Measurements from ENCODE around the gene CCDC93. TPM values are rescaled to one million over a fixed set of nuclear protein-coding genes. Genes with fewer than 3 reads are reported as not detected.

CCDC93 gene
- total and polyA plus RNA-seq, 2 experiments from 2014 or later, result 12.8 to 15.9 TPM

- peak overlapping the region; percentile 99 for H2AFZ ChIP-seq
- H3K4me2 ChIP-seq (ENCODE audit: unreplicated experiment), result peak overlapping the region; percentile 69
- WGBS, 2 experiments (ENCODE audit: low coverage in 1 of 2, low lambda C conversion rate in 2 of 2, missing lambda C conversion rate in 2 of 2), result 17 to 19% methylated on average over 6 of the region's 6 CpGs
- 0 out of 2 replicates have a peak overlapping the region, but pooled peaks have one; percentile 2 for H3K27ac ChIP-seq
- H3K27me3 ChIP-seq (replicated peaks; ENCODE audit: insufficient read depth), result no peaks in the 10 kb centered on the region
- no peak for TF ChIP-seq EZH2phosphoT487 (IDR thresholded peaks at IDR 0.05; ENCODE audit: insufficient read depth, low read depth)
- TF ChIP-seq EZH2 (IDR thresholded peaks at IDR 0.05; ENCODE audit: insufficient read depth, poor library complexity, severe bottlenecking), result no peak
- peaks cover 60% of the 10 kb centered on the region for H3K79me2 ChIP-seq (ENCODE audit: insufficient read depth)
- peak overlapping the region; percentile 85 for H3K9ac ChIP-seq
- H3K9me3 ChIP-seq (ENCODE audit: low read depth), result no peaks in the 10 kb centered on the region
- H3K36me3 ChIP-seq (ENCODE audit: low read depth), result peaks cover 10% of the 10 kb centered on the region; the same call in 1 of the 2 replicates
- no peak for DNase-seq
- H4K20me1 ChIP-seq (ENCODE audit: insufficient read depth), result peaks cover 6% of the 10 kb centered on the region; the same call in 1 of the 2 replicates
- in situ Hi-C loops (cut with MboI), result no loop called here
- H3K4me3 ChIP-seq, result peak overlapping the region; percentile 93
- peaks cover 5% of the 10 kb centered on the region; the same call in 1 of the 2 replicates for H3K4me1 ChIP-seq (ENCODE audit: insufficient read depth)
- H3F3A ChIP-seq (ENCODE audit: insufficient read depth), result 0 out of 2 replicates have a peak, but pooled peaks cover 6% of the 10 kb centered on the region
- no peaks in the 10 kb centered on the region for H3K9me2 ChIP-seq (ENCODE audit: insufficient read depth)
Observed at GRCh38 chr2:118012778-118013177, 1.1 kb downstream of the CCDC93 start.

- Histone ChIP-seq H2AFZ (no peak overlapping the region), H3K4me3 (no peak overlapping the region), H3K27ac (no peak overlapping the region), H3K27me3 (replicated peaks; ENCODE audit: insufficient read depth) (no peaks in the 10 kb centered on the region), H3K36me3 (ENCODE audit: low read depth) (peaks cover 25% of the 10 kb centered on the region), H3K4me2 (ENCODE audit: unreplicated experiment) (no peak overlapping the region), H3K79me2 (ENCODE audit: insufficient read depth) (peaks cover 65% of the 10 kb centered on the region), H3K9ac (no peak overlapping the region), H3F3A (ENCODE audit: insufficient read depth) (0 out of 2 replicates have a peak, but pooled peaks cover 6% of the 10 kb centered on the region), H4K20me1 (ENCODE audit: insufficient read depth) (peaks cover 6% of the 10 kb centered on the region; the same call in 1 of the 2 replicates), H3K9me3 (ENCODE audit: low read depth) (no peaks in the 10 kb centered on the region), H3K4me1 (ENCODE audit: insufficient read depth) (peaks cover 5% of the 10 kb centered on the region; the same call in 1 of the 2 replicates), H3K9me2 (ENCODE audit: insufficient read depth) (no peaks in the 10 kb centered on the region)
- in situ Hi-C loops (cut with MboI), result no loop called here
- no peak for DNase-seq
- TF ChIP-seq EZH2 (IDR thresholded peaks at IDR 0.05; ENCODE audit: insufficient read depth, poor library complexity, severe bottlenecking) (no peak), EZH2phosphoT487 (IDR thresholded peaks at IDR 0.05; ENCODE audit: insufficient read depth, low read depth) (no peak)
Observed at GRCh38 chr2:118010473-118010872, 3.4 kb downstream of the CCDC93 start.

- Histone ChIP-seq H3K79me2 (ENCODE audit: insufficient read depth) (peaks cover 55% of the 10 kb centered on the region), H3K9me2 (ENCODE audit: insufficient read depth) (no peaks in the 10 kb centered on the region), H3K9me3 (ENCODE audit: low read depth) (no peaks in the 10 kb centered on the region), H3K9ac (no peak overlapping the region), H3K27me3 (replicated peaks; ENCODE audit: insufficient read depth) (no peaks in the 10 kb centered on the region), H3K4me2 (ENCODE audit: unreplicated experiment) (no peak overlapping the region), H3K4me1 (ENCODE audit: insufficient read depth) (0 out of 2 replicates have a peak, but pooled peaks cover 3% of the 10 kb centered on the region), H3K4me3 (no peak overlapping the region), H4K20me1 (ENCODE audit: insufficient read depth) (peaks cover 6% of the 10 kb centered on the region; the same call in 1 of the 2 replicates), H3K36me3 (ENCODE audit: low read depth) (peaks cover 28% of the 10 kb centered on the region), H2AFZ (no peak overlapping the region), H3F3A (ENCODE audit: insufficient read depth) (peaks cover 9% of the 10 kb centered on the region; the same call in 1 of the 2 replicates), H3K27ac (no peak overlapping the region)
- 58 to 59% methylated on average over 2 of the region's 2 CpGs for WGBS, 2 experiments (ENCODE audit: low coverage in 1 of 2, low lambda C conversion rate in 2 of 2, missing lambda C conversion rate in 2 of 2)
- no peak for DNase-seq
- TF ChIP-seq EZH2phosphoT487 (IDR thresholded peaks at IDR 0.05; ENCODE audit: insufficient read depth, low read depth) (no peak), EZH2 (IDR thresholded peaks at IDR 0.05; ENCODE audit: insufficient read depth, poor library complexity, severe bottlenecking) (no peak)
- in situ Hi-C loops (cut with MboI), result loop anchor here (10.0 kb wide), 1 partner anchor 172 kb away; no protein-coding TSS in a partner anchor
Observed at GRCh38 chr2:118006861-118007260, 7.0 kb downstream of the CCDC93 start.

DNA sequence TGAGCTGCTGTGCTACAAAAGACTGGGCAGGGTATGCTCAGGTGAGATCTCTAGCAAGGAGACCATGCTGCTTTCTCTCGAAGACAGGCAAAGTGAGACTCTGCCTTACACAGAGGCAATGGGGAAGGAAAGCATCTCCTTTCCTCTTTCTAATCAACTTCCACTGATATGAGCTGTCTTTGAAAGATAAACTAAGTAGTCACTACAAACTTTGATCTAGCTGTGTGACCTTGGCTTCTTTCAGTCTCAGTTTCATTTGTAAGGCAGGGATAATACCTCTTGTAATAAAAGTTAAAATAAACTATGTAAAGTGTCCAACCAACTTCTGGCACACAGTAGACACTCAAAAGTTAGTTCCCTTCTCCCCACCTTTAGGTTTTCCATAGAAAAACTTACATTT lies 7.5 kb downstream of the CCDC93 start:
- H3K36me3 ChIP-seq (ENCODE audit: low read depth), result peaks cover 30% of the 10 kb centered on the region

More for the DNA sequence above, 7.5 kb downstream of the CCDC93 start:
- Histone ChIP-seq H3K9ac (no peak overlapping the region), H3K9me3 (ENCODE audit: low read depth) (no peaks in the 10 kb centered on the region), H4K20me1 (ENCODE audit: insufficient read depth) (peaks cover 6% of the 10 kb centered on the region; the same call in 1 of the 2 replicates), H3K27ac (no peak overlapping the region), H3K4me2 (ENCODE audit: unreplicated experiment) (no peak overlapping the region), H2AFZ (no peak overlapping the region), H3K79me2 (ENCODE audit: insufficient read depth) (peaks cover 50% of the 10 kb centered on the region), H3K4me1 (ENCODE audit: insufficient read depth) (0 out of 2 replicates have a peak, but pooled peaks cover 3% of the 10 kb centered on the region), H3K4me3 (no peak overlapping the region), H3F3A (ENCODE audit: insufficient read depth) (peaks cover 9% of the 10 kb centered on the region; the same call in 1 of the 2 replicates), H3K27me3 (replicated peaks; ENCODE audit: insufficient read depth) (no peaks in the 10 kb centered on the region), H3K9me2 (ENCODE audit: insufficient read depth) (no peaks in the 10 kb centered on the region)
- in situ Hi-C loops (cut with MboI), result loop anchor here (10.0 kb wide), 1 partner anchor 172 kb away; no protein-coding TSS in a partner anchor
- WGBS, 2 experiments (ENCODE audit: low coverage in 1 of 2, low lambda C conversion rate in 2 of 2, missing lambda C conversion rate in 2 of 2), result 96 to 100% methylated on average over 1 of the region's 1 CpG
- TF ChIP-seq EZH2phosphoT487 (IDR thresholded peaks at IDR 0.05; ENCODE audit: insufficient read depth, low read depth), result no peak
- no peak for TF ChIP-seq EZH2 (IDR thresholded peaks at IDR 0.05; ENCODE audit: insufficient read depth, poor library complexity, severe bottlenecking)
- no peak for DNase-seq
